NOMO-1 treated with DMSO at 0.1 percent for 48 hours (cell line): Measurements from ENCODE around the gene PADI4.
"Not testable (repeated sequence)": the region's sequence is repeated elsewhere in the genome, so short reads cannot be mapped to it uniquely, and the experiment has no call there.

Experiments used
- DNase-seq: peaks from one replicate; lab custom pipeline; 2025; ENCODE audit not compliant: unreplicated experiment; lab: John Stamatoyannopoulos, UW

PADI4 gene

GRCh38 chr1:17375651-17376050 lies 67.7 kb downstream of the PADI4 start:
- DNase-seq: no peak

- no peak for DNase-seq
Observed at GRCh38 chr1:17377325-17377953, 69.4 kb downstream of the PADI4 start.

GRCh38 chr1:17381161-17381560 lies 73.2 kb downstream of the PADI4 start:
- DNase-seq: no peak

- DNase-seq: no peak
Observed at GRCh38 chr1:17392199-17392740, 84.3 kb downstream of the PADI4 start.

- peak; percentile 69 for DNase-seq
Observed at GRCh38 chr1:17393230-17393629, 85.2 kb downstream of the PADI4 start.

GRCh38 chr1:17397910-17398695 lies 90.1 kb downstream of the PADI4 start:
- peak; percentile 40 for DNase-seq

- DNase-seq: no peak
Observed at GRCh38 chr1:17400725-17401341, 92.8 kb downstream of the PADI4 start.

GRCh38 chr1:17401841-17402240 lies 93.8 kb downstream of the PADI4 start:
- DNase-seq: no peak

GRCh38 chr1:17403081-17403480 lies 95.1 kb downstream of the PADI4 start:
- DNase-seq: no peak

- no peak for DNase-seq
Observed at GRCh38 chr1:17404034-17404684, 96.2 kb downstream of the PADI4 start.

- DNase-seq: no peak
Observed at GRCh38 chr1:17404820-17405219, 96.8 kb downstream of the PADI4 start.

GRCh38 chr1:17405898-17406759 lies 98.1 kb downstream of the PADI4 start:
- DNase-seq: peak; percentile 59

GRCh38 chr1:17406760-17407475 lies 98.9 kb downstream of the PADI4 start:
- DNase-seq: not testable (repeated sequence)

- not testable (repeated sequence) for DNase-seq
Observed at GRCh38 chr1:17407786-17408514, 100.0 kb downstream of the PADI4 start.

GRCh38 chr1:17409391-17409811 lies 101.4 kb downstream of the PADI4 start:
- DNase-seq: no peak

- no peak for DNase-seq
Observed at GRCh38 chr1:17412093-17412870, 104.3 kb downstream of the PADI4 start.
